Upper lobe of left lung (tissue), 4 donors: ENCODE data around the gene B3GALT5.

ENCODE experiments used
- EP300 ChIP-seq, 4 donors: sonication (generic); formaldehyde crosslinking; IDR thresholded peaks; one replicate each; pipeline ENCODE4 v1.5.1; 2017; ENCODE audit warnings: antibody characterized with exemption in 4 of 4, control low read depth in 2 of 4
- POLR2A ChIP-seq, 4 donors: fragments of 450-650 bp; IDR thresholded peaks; one replicate each; pipeline ENCODE4 v1.5.1; 2016 to 2017; ENCODE audit warnings: antibody characterized with exemption in 4 of 4, mild to moderate bottlenecking in 2 of 4
- POLR2AphosphoS5 ChIP-seq, 2 donors: sonication (generic); formaldehyde crosslinking; IDR thresholded peaks; one replicate each; pipeline ENCODE4 v1.5.1; 2017; ENCODE audit warnings: antibody characterized with exemption in 2 of 2
- TF ChIP-seq, protein P1 (sequence below), 6 experiments: fragments of 450-650 bp in 4 of 6; fragments of 200-600 bp in 2 of 6; sonication (generic) in 2 of 6; IDR thresholded peaks; one replicate each; pipeline ENCODE4 v1.5.1; 2016 to 2019; ENCODE audit warnings: antibody characterized with exemption in 6 of 6

DNA sequence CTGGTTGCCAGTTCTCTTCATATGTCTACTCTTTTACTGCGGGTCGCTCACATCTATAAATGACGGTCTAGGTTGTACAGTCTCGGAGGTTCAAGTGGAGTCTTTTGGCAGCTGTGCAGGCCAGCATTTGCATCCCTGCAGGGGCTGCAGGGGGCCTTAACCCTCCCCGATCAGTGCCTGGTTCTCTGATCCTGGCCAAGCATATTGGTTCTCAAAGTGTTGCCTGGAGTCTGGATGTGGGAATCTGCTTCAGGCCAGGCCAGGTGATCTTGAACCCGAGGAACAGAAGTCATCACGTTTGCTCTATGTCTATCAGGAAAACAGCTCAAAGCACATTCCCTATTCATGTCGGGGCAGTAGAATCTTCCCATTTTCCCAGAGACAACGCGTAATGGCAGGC, 21.8 kb downstream of the B3GALT5 start:
- TF ChIP-seq, protein P1, sequence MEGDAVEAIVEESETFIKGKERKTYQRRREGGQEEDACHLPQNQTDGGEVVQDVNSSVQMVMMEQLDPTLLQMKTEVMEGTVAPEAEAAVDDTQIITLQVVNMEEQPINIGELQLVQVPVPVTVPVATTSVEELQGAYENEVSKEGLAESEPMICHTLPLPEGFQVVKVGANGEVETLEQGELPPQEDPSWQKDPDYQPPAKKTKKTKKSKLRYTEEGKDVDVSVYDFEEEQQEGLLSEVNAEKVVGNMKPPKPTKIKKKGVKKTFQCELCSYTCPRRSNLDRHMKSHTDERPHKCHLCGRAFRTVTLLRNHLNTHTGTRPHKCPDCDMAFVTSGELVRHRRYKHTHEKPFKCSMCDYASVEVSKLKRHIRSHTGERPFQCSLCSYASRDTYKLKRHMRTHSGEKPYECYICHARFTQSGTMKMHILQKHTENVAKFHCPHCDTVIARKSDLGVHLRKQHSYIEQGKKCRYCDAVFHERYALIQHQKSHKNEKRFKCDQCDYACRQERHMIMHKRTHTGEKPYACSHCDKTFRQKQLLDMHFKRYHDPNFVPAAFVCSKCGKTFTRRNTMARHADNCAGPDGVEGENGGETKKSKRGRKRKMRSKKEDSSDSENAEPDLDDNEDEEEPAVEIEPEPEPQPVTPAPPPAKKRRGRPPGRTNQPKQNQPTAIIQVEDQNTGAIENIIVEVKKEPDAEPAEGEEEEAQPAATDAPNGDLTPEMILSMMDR (IDR thresholded peaks at IDR 0.05): no peak
- TF ChIP-seq POLR2AphosphoS5 (IDR thresholded peaks at IDR 0.05) (no peak), POLR2A (IDR thresholded peaks at IDR 0.05) (no peak), EP300 (IDR thresholded peaks at IDR 0.05) (no peak)
